AG09309 (cell line): ENCODE results near the gene ALG1L2.
"Not testable (repeated sequence)": the region's sequence is repeated elsewhere in the genome, so short reads cannot be mapped to it uniquely, and the experiment has no call there.

ENCODE experiments used
- DNase-seq: peaks from one replicate; pipeline ENCODE4 v3.0.0-alpha.2; 2010; ENCODE audit warnings: low read depth
- H3K4me3 ChIP-seq: 2 replicates; pipeline ENCODE4 v1.5.1; 2011; ENCODE audit warnings: mild to moderate bottlenecking, low read depth, low read length, moderate library complexity; ENCODE audit not compliant: control insufficient read depth
- CTCF ChIP-seq: IDR thresholded peaks from 2 replicates; pipeline ENCODE4 v1.5.1; 2011; ENCODE audit warnings: mild to moderate bottlenecking, low read depth, low read length, inconsistent platforms; ENCODE audit not compliant: insufficient read depth, control insufficient read depth; ENCODE audit errors: missing control alignments

ALG1L2 gene

GRCh38 chr3:130143648-130144327 is 62.2 kb downstream of the ALG1L2 start:
- not testable (repeated sequence) for DNase-seq, H3K4me3 ChIP-seq
- peak; percentile 27 for TF ChIP-seq CTCF

GRCh38 chr3:130144328-130144650 is 62.7 kb downstream of the ALG1L2 start:
- not testable (repeated sequence) for H3K4me3 ChIP-seq, DNase-seq

GRCh38 chr3:130145456-130145855 is 63.8 kb downstream of the ALG1L2 start:
- DNase-seq, H3K4me3 ChIP-seq: not testable (repeated sequence)

- DNase-seq, H3K4me3 ChIP-seq: not testable (repeated sequence)
Observed at GRCh38 chr3:130146465-130146864, 64.8 kb downstream of the ALG1L2 start.
